ENCODE results near the gene LSMEM2.

LSMEM2 gene

DNA sequence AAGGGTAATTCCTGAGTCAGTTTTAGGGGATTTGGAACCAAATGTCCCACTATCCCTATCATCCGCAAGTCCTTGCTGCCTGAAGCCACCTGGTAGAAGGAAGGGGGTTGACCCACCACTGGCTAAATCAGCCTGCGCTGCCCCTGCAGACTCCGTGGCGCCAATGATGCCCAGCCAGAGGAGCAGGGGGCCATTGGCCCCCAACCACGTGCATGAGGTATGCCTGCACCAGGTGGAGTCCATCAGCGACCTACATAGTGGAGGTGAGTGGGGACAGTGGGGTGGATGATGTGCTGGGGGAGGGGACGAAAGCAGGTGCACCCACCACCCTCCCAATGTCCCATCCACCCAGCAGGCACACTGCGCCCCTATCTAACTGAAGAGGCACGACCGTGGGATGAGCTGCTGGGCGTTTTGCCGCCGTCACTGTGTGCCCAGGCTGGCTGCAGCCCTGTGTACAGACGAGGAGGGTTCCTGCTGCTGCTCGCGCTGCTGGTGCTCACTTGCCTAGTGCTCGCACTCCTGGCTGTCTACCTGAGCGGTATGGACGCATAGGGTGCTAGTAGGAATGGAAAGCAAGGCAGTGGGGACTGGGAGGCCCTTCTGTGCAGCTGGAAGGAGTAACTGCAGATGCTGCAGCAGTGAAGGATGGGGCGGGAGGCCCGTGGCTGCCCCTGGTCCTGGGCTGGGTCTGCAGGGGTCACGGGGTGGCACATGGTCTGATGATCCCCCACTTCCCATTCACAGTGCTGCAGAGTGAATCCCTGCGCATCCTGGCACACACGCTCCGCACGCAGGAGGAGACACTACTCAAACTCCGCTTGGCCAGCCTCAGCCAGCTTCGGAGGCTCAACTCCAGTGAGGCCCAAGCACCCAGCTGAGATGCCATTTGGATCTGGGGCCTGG, 7.7 kb downstream of the LSMEM2 start:
- DNase-seq, result no peak

- DNase-seq, result no peak
Measured at GRCh38 chr3:50287262-50287661, 8.4 kb downstream of the LSMEM2 start.

- DNase-seq, result no peak
Measured at GRCh38 chr3:50288387-50289007, 9.6 kb downstream of the LSMEM2 start.

- no peak for DNase-seq
Measured at GRCh38 chr3:50289130-50289529, 10.2 kb downstream of the LSMEM2 start.

DNA sequence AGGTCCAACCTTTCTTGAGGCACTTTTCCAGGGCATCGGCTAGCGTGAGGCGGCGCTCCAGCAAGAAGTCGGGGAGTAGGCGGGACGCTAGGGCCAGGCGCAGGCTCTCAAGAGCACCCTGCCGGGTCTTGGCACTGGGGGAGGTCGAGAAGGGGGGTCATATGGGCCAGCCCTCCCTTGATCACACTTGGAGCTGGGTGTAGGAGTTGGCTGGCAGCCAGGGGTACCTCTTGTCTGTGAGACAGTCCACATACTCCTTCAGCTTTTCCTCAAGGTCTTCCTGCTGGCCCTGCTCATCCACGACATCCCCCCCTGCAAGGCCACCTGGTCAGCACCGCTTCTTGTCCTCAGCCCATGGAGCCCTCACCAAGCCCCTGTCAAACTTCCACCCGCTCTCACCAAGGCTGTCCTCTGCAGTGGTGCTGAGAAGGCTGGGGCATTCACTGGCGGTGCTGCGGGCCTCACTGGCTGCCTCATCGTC, 11.3 kb downstream of the LSMEM2 start:
- DNase-seq, result no peak

DNA sequence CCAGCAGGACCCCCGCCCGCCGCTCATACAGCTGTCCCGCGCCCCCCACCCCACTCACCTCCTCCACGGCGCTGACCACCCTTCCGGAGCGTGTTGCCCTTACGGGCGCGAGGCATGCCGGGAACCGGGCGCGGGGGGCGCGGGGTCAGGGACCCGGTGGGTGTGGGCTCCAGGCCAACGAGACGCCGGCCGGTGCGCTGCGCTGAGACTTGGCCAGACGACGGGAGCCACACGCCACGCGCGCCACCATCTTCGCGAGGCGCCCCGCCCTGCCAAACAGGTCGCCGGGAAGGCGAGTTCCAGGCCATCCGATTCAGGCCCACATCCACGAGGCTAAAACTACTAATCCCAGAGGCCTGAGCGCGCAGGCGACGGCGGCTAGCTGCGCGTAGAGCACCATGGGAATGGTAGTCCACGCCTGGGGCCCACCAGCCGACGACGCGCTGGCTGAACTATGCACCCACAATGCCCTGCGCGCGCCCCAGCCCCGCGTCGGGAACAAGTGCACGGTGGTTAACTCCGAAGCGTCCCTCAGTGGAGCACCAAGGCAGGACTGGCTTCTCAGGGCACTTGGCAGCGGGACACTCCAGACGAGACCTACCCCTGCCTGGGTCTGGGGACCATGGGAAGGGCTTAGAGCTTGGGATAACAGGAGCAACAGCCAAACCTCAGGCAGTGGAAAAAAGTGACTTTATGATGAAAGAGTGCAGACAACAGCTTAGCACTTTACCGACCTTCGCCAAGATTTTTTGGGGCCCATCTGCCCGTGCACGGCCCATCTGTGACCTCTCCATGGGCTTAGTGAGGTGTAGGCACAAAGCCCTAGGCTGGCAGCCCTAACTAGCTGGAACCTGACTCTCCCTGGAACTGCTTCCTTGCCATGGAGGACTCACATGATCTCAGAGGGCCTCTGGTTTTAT, 13.5 kb downstream of the LSMEM2 start, which contains the start of gene IFRD2:
IFRD2 (minus strand) TSS at position 271 of the 920 bp plus-strand sequence; CDS start at position 116, 155 bp downstream.
- DNase-seq, result peak; percentile 93

DNA sequence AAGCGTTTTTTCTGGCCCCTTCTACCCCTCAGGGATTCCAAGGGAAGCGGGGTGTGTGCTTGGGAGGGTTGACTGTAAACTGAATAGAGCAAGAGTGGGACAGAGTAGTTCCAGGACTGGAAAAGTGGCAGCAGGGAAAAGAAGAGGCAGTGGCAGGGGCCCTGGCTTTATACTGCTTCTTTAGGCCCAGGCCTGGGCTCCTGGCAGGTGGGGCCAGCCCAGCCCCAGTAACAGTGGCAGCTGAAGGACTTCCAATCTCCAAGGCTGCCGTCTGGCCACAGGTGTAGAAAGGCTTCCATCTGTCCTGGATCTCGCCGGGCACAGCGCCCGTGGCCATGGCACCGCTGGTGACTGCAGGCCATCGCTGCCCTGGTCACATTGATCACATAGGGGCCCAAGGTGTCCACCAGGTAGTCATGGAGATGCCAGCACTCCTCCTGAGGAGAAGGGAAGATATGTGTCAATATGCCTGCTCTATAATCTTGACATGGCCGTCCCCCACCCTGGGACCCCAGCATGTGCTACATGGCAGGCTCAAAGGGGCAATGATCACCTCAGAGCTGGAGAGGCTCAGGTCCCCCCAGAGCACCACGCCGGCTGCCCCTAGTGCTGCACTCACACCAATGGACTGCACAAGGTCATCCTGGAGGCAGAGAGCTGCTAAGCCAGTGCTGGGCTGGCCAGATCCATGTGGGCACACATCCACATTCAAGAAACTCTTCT, 14.4 kb downstream of the LSMEM2 start:
- no peak for DNase-seq

DNA sequence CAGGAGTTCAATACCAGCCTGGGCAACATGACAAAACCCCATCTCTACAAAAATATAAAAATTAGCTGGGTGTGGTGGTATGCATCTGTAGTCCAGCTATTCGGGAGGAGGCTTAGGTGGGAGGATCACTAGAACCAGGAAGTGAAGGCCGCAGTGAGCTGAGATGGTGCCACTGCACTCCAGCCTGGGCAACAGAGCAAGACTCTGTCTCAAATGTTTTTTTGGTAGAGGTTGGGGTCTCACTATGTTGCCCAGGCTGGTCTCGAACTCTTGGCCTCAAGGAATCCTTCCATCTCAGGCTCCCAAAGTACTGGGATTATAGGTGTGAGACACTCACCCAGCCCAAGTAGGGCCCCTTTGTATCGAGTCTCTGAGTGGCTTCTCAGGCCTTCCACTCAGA, 15.2 kb downstream of the LSMEM2 start:
- no peak for DNase-seq

- DNase-seq, result no peak
Measured at GRCh38 chr3:50294492-50295403, 15.9 kb downstream of the LSMEM2 start.

DNA sequence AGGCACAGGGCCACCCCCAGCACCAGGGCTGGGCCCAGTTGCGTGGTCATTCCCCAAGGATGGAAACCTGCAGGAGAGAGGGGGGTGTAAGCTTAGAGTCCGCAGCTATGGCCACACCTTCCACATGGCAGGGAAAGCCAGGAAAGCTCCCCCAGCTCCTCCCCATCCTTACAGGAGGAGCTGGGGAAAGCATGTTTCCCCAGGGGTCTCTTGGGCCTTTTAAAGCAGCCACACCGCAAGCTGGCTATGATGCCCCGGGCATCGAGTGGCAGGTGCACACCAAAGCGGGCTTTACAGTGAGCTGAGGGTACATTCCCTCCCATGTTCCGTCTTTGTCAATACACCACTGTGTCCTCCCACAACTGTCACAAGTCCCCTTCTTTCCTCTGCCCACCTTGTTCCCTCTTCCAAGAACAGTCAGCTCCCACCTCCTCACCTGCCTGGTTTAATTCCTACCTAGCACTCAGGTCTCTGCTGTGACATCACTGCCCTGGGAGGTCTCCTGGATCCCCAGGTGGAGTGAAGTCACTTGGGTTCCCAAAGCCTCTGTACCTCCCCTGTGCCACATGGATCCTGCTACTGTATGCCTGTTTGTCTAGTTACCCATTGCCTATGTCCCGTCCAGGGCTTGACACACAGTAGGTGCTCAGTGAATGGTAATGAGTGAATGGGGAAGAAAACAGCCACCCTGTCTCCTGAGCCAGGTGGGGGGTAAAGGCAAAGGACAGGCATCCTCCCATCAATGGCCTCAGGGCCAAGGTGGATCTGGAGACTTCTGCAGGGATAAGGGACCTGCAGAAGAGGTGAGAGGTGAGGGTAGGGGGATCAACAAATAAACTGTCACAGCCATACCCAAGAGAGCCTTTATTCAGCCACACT, 16.9 kb downstream of the LSMEM2 start:
- no peak for DNase-seq

DNA sequence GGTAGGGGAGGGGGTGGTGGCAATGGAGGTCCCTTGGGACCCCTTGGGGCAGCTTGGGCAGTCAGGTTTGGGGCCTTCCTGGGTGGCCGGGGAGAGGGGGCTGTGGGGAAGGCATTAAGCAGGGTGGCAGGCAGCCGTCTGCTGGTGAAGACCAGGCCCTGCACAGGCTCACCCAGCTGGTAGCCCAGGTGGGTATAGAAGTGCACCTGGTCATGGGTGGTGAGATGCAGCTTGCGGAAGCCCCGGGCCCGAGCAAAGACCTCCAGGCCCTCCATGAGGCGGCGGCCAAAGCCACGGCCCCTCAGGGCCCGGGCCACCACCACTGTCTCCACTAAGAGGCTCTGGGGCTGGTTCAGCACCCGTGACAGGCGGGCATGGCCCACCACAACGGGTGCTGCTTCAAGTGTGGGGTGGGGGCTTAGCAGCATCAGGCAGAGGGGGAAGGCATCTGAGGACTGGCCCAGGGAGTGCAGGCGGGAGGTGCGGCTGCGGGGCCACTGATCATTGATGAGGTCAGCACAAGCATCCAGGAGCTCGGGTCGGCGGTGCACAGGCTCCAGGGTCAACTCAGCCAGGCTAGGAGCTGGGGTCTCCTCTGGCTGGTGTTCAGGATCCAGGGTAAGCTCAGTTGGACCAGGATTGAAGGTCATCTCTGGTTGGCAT, 18.0 kb downstream of the LSMEM2 start:
- DNase-seq, result no peak

DNA sequence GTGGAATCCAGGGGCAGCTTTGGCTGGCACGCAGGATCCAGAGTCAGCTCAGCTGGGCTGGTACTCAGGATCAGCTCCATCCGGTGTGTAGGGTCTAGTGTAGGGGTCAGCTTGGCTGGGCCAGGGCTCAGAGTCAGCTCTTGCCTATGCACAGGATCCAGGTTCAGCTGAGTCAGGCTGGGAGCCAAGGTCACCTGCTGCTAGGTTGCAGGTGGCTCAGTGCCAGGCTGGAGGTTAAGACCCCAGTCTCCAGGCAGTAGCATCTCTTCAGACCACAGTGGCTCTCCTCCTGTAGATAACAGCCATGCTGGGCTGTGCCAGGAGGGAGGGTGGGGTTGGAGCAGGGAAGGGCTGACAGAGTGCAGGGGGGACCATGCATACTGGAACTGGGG, 18.5 kb downstream of the LSMEM2 start:
- no peak for DNase-seq

GRCh38 chr3:50297896-50298725, 19.2 kb downstream of the LSMEM2 start:
- no peak for DNase-seq

- peak; percentile 95 for DNase-seq
Measured at GRCh38 chr3:50298836-50299637, 20.1 kb downstream of the LSMEM2 start, which contains the start of the genes HYAL3 and NAA80. Gene HYAL3 (minus strand): TSS chr3:50299405. CDS start chr3:50295602, 3,803 bp downstream. Gene NAA80 (minus strand): TSS chr3:50299405. CDS start chr3:50297463, 1,942 bp downstream.

DNA sequence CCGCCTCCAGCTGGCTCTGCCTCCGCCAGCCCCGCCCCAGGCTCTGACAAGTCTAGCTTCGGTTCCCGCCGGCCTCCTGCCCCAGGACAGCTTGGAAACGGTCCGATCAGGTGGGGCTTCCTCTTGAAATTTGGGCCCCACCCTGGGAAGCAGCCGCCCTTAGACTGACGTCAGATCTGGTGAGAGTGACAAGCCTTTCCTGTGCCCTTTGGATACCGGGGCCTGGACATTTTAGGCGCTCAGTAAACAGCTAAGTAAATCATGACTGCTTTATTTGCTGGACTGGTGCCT, 20.7 kb downstream of the LSMEM2 start:
- no peak for DNase-seq

DNA sequence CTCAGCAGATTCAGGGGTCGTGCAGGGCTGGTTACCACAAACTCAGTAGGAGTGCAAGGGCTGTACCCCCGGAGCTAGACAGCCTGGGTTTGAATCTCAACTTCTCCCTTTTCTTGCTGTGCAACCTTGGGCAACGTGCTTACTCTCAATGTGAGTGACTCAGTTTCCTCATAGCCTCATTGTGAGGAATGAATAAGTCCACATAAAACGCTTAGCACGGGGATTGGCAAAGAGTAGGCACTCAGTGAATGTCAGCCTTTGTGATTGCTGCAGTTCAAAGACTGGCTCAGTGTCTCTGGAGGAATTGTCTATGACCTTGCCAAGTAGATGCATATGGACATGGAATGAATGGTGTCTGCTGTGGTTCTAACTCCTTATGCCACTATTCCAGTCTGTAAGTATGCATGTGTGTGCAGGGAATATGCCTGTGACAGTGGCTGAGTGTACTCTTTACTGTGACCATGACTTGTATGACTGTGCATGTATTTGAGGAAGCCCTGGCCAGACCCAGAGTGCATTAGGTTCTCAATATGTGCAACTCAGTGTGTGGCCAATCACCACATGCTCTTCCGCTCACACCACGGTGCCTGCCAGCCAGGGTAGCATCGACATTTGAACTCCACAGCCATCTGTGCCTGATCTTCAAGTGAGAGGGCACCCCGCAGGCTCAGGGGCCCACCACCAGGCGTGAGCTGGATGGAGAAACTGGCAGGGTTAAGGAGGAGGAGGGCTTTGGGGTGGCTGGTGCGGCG, 21.2 kb downstream of the LSMEM2 start:
- no peak for DNase-seq

GRCh38 chr3:50300681-50301254, 21.9 kb downstream of the LSMEM2 start:
- no peak for DNase-seq
